NCI-H226 (cell line): ENCODE results near the gene AK2.
"Not testable (repeated sequence)": the region's sequence is repeated elsewhere in the genome, so short reads cannot be mapped to it uniquely, and the experiment has no call there.

ENCODE experiments used
- DNase-seq: peaks from one replicate; pipeline ENCODE4 v3.0.0-alpha.2; 2015

Gene AK2

DNA sequence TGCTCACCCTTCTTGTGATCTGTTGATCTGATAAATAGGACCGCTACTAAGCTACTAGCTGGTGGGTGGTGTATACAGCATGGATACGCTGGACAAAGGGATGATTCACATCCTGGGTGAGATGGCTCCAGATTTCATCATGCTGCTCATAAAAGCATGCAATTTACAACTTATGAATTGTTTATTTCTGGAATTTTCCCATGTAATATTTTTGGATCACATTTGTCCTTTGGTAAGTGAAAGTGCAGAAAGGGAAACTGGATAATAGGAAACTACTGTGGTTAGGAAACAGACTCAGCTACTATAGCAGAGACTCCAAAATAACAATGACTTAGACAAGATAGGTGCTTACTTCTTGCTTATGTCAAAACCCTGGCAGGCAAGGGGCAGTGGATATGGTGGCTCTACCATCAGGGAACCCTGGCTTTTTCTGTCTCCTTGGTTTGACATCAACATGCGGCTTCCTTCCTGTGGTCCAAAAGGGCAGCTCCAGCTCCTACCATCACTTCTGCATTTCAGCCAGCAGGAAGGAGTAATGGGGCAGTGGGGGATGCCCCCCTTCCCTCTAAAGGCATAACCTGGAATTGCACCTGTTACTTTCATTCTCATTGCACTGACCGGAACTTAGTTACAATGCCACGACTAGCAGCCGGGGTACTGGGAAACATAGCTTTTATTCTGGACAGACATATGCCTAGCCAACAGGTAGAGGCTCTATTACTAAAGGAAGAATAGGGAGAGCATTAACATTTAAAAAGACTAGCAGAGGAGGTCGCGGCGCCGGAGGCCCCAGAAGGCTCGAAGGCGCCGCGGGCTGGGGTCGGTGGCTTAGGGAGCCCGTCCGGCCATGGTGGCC is 13.8 kb upstream of the AK2 start:
- peak; percentile 88 for DNase-seq

DNA sequence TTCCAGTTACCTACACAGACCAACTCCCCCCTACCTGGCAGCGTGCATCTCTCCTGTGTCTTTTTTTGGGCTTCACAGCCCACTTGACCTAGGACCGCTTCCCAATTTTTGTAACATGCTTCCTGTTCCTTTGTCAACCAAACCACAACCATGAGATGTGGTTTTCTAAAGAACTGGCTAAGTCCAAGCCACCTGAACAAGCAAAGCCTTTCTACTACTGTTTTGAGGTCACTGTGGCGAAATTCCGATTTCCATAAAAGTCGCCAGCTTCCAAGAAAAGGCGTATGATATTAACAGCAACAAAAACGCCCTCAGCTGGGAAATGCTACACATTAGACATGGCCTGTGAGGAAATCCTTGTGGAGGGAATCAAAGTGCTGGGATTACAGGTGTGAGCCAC is 12.7 kb upstream of the AK2 start:
- no peak for DNase-seq

DNA sequence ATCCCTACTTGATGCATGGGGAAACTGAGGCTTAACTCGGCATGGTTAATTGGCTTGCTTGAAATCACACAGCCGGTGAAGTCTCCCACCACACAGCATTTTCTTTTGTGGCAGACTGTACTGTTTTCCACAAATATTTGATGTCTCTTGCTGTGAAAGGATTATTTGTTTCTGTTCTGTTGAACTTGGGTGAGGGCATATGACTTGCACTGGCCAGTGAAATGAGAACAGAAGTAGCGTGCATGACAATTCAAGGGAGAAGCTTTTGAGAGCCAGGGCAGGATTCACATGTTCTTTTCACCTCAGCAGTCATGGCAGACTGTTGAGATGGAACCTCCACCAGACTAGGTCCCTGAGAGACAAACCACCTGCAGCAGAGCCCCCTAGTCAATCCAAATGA is 11.7 kb upstream of the AK2 start:
- no peak for DNase-seq

DNA sequence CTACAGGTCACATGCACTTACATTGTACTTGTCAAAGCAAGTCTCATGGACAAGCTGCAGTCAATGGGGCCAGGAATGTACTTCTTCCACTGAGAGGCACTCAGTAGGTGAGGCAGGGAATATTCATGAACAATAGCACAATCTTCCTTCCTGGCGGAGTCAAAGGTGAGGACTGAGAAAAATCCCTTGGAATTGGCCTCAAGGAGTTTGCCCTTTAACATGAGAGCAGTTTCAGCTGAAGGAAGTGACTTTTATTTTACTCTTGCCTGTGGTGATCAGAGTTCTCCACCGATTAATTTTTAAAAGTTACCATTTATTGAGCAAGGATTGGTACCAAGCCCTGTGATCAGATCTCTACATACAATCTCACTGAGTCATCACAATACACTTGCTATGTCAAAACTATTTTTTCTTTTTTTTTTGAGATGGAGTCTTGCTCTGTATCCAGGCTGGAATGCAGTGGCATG is 11.2 kb upstream of the AK2 start:
- peak; percentile 50 for DNase-seq

DNA sequence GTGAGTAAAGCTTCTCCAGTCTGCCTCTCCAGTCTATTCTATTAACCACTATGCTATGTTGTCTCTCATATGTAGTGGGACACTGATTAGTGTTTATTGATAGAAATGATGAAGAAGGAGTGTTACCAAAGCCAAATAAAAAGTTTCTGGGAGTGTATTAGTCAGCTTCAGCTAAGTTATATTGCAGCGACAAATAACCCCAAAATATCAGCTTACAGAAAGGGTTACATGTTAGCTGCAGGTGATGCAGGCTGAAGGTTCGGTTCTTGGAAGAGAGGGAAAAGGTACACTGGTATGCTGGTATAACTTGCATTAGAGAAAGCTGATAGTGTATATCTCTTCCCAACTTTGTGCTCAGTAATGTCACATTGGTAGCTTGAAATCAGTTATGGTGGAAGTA is 10.6 kb upstream of the AK2 start:
- DNase-seq = no peak

DNA sequence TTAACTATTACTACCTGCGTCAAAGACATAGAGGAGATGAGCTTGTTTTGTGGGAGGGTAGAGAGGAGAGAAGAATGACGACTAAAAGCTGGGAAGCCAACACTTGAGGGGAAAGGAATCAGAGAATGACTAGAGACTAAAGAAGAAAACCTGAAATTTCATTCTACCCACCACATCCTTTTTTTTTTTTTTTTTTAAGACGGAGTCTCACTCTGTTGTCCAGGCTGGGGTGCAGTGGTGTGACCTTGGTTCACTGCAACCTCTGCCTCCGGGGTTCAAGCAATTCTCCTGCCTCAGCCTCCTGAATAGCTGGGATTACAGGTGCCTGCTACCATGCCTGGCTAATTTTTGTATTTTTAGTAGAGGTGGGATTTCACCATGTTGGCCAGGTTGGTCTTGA is 9.6 kb upstream of the AK2 start:
- not testable (repeated sequence) for DNase-seq

DNA sequence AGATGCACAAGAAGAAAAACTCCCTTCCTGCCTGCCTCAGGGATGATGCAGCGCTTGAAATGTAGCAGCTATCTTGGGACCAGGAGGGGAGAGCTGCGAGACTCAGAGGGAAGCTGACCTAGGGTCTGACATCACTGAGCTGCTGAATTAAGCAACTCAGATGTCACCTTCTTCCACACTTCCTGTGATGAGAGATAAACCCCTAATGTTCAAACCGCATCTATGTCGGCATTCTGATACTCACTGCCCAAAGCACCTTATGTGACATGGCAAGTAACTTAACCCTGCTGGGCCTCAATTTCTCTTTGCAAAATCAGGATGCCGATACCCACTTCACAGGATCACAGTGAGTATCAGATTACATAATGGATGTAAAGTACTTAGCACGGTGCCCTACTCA is 9.1 kb upstream of the AK2 start:
- peak; percentile 49 for DNase-seq

DNA sequence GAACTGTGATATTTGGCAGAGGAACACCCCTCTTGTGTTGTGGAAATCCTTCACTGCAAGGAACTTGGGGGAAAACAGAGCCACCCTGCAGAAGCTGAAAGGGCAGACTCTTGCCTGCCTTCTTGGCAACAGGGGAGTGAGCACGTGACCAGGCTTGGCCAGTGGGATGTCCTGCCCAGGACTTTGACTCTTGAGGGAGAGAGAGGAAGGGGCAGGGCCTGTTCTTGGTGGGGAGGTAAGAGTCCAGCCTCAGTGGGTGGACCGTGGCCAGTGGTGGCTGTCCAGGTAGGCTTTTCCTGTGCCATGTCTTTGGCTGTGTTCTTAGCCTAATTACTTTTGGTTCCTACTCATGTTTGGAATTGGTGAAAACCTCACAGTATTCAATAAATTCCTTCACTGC is 8.6 kb upstream of the AK2 start:
- no peak for DNase-seq

DNA sequence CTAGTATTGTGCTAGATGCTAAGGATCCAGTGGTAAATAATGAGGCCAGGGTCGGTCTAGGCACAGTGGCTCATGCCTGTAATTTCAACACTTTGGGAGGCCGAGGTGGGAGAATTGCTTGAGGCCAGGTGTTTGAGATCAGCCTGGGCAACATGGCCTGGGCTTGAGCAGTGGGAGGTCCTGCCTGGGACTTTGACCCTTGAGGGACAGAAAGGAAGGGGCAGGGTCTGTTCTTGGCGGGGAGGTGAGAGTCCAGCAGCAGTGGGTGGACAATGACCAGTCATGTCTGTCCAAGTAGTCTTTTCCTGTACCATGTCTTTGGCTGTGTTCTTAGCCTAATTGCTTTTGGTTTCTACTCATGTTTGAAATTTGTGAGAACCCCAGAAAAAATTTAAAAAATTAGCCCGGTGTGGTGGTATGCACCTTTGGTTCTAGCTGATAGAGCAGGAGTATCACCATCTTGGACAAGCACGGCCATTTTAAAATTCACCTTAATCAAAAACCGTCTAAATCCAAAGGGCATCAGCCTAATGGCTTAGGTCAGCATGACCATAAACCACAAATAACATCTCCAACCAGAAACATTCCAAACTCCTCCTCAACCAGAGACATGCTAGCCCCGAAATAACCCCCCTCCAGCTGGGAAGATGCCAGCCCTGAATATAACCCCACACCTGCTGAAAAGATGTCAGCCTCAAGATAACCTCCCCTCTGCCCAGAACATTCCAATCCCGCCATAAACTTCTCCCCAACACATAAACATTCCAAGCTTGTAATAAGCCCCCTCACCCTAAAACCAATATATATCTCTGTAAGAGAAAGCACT is 6.8 kb upstream of the AK2 start:
- no peak for DNase-seq

DNA sequence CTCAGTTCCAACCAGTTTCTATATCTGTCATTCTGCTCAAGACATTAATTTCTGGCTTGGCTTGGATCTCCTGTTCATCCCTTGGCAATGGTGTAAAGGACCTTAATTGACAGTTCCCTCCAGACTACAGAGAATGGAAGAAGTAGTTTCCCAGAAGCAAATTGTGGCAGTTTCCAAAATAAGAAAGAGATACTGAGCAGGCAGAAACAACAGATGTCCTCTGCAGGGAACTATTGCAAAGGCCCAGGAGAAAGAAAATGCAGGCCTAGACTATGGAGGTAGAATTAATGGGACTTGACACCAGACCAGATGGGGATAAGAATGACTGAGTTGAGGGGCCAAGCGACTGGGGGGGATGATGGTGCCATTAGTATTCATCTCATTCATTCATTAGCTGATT is 6.1 kb upstream of the AK2 start:
- no peak for DNase-seq

DNA sequence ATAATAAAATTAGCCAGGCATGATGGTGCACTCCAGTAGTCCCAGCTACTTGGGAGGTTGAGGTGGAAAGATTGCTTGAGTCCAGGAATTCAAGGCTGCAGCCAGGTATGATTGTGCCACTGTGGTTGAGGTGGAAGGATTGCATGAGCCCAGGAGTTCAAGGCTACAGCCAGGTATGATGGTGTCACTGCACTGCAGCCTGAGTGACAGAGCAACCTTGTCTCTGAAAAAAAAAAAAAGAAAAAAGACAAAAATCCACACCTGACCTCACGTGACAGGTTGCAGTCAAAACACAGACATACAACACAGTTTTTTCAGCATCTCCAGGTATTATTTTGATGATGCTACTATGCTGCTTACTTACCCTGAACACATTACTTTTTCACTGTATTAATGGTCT is 4.3 kb upstream of the AK2 start:
- DNase-seq = no peak

DNA sequence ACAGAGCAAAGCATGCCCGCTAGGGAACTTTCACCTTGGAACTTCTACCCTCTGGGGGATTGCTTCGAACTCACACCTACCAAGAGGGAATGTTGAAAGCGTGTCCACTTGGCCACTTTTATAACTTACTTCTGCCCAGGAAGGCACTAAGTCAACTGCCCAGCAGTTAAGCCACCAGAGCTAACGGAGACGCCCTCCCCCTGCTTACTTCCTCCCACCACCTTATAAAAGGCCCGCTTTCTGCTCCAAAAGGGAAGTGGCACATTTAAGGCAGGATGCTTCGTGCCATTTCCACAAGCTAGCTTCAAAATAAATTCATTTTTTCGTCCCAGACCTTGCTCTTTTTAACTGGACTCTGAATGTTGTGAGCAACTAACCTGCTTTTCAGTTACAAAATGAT is 3.2 kb upstream of the AK2 start:
- no peak for DNase-seq

DNA sequence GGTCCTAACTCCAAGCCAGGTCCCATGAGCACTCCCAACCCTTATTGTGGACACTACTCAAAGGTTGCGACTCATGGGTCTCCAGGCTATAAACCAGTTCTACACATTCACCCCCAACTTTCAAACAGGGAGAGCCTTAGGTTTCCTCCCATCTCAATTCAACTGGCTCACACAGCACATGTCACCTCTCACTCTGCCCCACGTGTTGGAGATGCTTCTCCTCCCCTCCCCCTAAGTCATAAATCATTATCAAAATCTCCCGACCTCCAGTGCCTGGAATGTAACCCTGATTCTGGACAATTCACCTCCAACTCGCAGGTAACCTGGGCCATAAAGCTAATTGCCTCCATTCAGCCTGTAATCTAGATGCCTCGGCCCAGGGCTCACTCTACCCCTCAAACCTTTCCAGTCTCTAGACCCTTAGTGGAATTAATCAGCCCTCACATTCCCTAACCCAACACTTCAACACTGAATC is 595 bp downstream of the AK2 start:
- peak; percentile 20 for DNase-seq

DNA sequence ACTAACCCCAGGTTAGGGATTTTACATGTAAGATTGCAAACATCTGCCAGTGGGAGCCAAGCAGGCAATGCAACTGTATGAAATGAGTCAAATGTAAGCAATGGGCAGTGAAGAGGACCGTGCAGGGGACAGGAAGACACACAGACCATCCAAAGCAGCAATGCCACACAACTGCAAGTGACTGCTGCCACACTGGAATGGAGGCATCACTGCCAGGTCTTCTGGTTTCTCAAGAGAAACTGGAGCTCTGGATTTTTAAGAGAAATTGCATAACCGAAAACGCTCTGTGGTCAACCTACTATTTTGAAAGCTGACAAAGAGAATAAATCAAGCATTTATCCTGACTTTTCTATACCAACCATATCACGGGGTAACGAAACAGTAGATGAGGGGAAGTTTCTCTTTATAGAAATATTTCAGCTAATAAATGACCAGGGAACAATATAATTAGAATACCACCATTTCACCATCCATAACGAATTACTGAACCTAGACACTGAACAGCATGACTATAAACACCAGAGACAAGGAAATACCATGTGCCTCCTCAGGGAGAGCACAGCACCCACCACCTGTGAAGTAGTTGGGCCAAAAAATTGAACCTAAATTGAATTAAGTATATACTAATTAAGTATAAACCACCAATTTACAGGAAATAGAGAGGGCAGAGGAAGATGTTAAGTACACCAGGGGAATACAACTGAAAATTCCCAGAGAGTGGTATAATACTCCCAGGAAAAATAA is 4.4 kb downstream of the AK2 start:
- no peak for DNase-seq

DNA sequence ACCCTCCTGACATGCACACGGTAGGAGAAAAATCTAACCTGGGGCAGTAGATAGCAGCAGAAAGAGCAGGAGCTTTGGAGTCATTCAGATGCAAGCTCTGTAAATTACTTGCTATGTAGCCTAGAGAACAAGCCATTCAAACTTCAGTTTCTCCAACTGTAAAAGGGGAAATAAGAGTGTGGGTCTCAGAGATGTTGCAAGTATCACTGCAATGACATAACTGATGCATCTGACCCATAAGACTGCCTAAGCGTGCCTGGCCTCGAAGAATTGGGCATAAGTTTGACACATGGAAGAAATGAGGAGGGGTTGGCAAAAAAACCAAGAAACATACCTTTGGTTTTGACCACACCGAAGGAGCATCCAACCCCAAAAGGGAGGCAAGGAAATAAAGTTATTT is 5.2 kb downstream of the AK2 start:
- no peak for DNase-seq

DNA sequence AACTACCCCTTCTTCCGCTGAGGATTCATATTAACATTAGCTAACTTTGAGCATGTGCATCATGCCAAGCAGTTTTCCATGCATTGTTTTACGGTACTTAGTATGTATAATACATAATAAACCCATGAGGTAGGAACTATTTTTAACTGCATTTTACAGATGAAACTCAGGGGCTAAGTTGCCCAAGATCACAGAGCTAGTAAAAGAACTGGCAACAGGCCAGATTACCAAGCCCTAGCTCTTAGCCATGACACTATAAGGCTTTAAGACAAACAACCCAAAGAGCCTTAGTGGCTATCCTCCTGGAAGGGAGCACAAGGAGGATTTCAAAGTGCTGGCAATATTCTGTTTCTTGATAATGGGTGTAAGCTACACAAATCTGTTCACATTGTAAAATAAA is 6.1 kb downstream of the AK2 start:
- DNase-seq = no peak

DNA sequence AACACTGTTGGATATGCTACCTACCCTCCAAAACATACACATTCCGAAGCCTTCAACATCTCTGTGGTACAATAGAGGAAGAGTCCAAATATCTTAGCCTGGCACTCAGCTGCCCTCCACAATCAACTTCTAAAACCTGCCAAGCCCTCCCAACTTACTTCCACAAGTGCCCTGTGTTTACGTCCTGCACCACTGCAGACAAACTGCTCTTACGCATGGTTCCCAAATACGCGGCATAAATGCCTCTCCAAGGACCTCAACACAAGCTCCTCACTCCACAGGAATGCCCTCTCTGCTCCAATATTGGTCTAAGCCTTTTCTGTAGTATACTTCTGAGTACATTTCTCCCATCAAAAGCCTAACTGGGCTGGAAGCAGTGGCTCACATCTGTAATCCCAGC is 6.8 kb downstream of the AK2 start:
- DNase-seq = no peak

DNA sequence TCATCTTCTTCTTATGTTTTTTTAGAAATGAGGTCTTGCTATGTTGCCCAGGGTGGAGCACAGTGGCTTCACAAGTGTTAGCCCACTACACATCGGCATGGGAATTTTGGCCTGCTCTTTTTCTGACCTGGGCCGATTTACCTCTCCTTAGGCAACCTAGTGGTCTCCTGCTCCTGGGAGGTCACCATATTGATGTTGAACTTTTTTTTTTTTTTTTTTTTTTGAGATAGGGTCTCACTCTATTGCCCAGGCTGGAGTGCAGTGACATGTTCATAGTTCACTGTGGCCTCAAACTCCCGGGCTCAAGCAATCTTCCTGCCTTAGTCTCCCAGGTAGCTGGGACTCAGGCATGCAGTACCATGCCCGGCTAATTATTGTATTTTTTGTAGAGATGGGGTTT is 7.5 kb downstream of the AK2 start:
- no peak for DNase-seq

DNA sequence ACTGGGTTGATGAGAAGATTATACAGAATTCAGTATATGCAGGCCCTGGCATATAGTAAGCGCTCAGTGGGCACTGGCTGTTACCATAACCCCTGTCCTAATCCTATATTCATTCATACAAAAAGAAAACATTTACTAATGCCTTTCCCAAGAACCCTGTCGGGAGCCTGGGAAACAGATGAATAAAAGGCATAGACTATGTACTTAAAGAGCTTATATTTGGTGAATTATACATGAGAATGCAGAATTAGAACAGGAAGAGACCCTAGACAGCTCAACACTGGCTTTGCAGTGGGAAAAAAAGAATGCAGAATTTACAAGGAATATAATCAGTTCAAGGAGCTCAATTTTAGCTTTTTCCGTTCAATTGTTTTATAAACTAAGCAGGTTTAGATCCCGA is 10.9 kb downstream of the AK2 start:
- DNase-seq = no peak

DNA sequence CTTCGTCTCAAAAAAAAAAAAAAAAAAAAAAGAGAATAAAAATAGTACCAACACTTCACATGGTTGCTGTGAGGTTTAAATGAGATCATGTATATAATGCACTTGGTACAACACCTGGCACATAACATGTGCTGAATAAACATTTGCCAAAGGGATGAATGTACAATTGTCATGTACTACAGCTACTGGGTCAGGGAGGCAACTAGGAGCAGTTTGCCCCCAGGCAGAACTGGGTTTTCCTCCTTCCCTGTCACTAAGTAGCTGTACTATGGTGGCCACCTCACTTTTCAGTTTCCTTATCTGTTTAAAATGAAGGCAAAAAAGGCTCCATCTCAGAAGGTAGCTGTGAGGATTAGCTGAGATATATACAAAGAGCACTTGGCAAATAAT is 11.5 kb downstream of the AK2 start:
- DNase-seq = no peak

DNA sequence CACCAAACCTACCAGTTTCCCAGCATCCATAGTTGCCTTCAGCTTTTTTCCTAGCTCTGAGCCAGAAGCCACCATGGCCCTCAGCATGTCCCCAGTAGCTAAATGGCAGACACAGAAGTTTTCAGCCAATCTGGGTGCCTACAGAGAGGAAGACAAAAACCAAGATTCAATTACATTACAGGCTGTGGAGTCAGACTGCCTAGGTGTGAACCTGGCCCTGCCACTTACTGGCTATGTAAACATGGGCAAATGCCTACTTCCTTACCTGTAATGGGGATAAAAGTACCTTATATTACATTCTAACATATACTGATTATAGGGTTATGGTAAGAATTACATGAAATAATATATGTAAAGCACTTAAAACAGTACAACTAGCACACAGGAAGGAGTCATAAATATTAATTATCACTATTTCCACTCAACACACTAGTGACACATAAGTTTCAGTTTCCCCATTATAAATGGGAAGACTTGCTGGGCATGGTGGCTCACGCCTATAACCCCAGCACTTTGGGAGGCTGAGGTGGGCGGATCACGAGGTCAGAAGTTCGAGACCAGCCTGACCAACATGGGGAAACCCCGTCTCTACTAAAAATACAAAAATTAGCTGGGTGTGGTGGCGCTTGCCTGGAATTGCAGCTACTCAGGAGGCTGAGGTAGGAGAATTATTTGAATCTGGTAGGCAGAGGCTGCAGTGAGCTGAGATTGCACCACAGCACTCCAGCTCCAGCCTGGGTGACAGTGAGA is 12.1 kb downstream of the AK2 start:
- DNase-seq = not testable (repeated sequence)

DNA sequence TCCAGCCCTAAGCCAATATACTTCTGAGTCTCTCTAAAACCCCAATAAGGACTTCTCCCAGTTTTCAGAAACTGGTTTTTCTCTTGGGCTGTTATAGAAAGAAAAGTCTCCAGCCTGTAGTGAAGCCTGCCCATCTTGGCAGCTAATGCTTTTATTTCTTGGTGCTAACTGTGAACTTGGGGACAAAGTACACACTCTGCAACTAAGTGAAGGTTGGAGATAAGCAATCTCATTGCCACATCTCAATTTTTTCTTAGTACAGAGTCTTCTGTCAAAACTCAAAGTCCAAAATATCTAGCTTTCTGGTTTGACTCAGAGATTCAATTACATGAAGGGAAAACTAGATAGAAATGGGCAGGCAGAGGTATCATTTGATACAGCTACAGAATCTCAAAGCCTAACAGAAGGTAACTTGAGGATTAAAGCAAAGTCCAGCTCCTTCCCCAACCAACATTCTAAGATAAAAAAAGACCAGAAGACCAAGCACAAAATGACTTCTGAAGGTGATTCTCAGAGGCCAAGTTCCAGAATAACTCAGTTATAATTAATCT is 14.0 kb downstream of the AK2 start:
- DNase-seq = no peak
